Gastrocnemius medialis (tissue), 4 donors: ENCODE data around the gene MISP. TPM values are rescaled to one million over a fixed set of nuclear protein-coding genes. Genes with fewer than 3 reads are reported as not detected.

Experiments used
- ATAC-seq, 2 donors: fragments of 150-250 bp; one replicate each; pipeline ENCODE4 v1.9.1; 2016
- DNase-seq, 2 donors: peaks; one replicate each; pipeline ENCODE4 v3.0.0-alpha.2; 2019
- H3K27ac ChIP-seq, 4 donors: fragments of 200-600 bp; sonication (generic); 1 replicate in 1 of 4; 2 replicates in 3 of 4; pipeline ENCODE4 v1.5.1; 2016 to 2018; ENCODE audit warnings: mild to moderate bottlenecking in 2 of 4, moderate library complexity in 1 of 4
- H3K27me3 ChIP-seq, 3 donors: fragments of 200-600 bp; sonication (generic) in 2 of 3; 1 replicate in 1 of 3; 2 replicates in 2 of 3; pipeline versions ENCODE4 v1.5.1 to v1.6.0; 2016 to 2019; ENCODE audit warnings: mild to moderate bottlenecking in 1 of 3, moderate library complexity in 1 of 3
- H3K36me3 ChIP-seq, 2 donors: fragments of 200-600 bp; sonication (generic) in 1 of 2; one replicate each; pipeline ENCODE4 v1.5.1; 2017 to 2018
- H3K4me1 ChIP-seq, 2 donors: fragments of 200-600 bp; sonication (generic) in 1 of 2; one replicate each; pipeline ENCODE4 v1.5.1; 2016 to 2017; ENCODE audit warnings: mild to moderate bottlenecking in 2 of 2
- H3K4me3 ChIP-seq, 4 donors: fragments of 200-600 bp; sonication (generic) in 3 of 4; 1 replicate in 1 of 4; 2 replicates in 3 of 4; pipeline ENCODE4 v1.5.1; 2016 to 2019; ENCODE audit warnings: mild to moderate bottlenecking in 2 of 4
- H3K9me3 ChIP-seq, 3 donors: fragments of 200-600 bp; sonication (generic) in 2 of 3; 1 replicate in 1 of 3; 2 replicates in 2 of 3; pipeline ENCODE4 v1.5.1; 2016 to 2019
- CTCF ChIP-seq, 5 experiments: fragments of 450-650 bp in 3 of 5; fragments of 200-600 bp in 2 of 5; sonication (generic) in 2 of 5; IDR thresholded peaks in 4 of 5; conservative IDR thresholded peaks in 1 of 5; 1 replicate in 4 of 5; 2 replicates in 1 of 5; pipeline ENCODE4 v1.5.1; 2016 to 2019; ENCODE audit warnings: antibody characterized with exemption in 5 of 5, mild to moderate bottlenecking in 3 of 5, moderate library complexity in 3 of 5
- POLR2A ChIP-seq, 2 donors: fragments of 450-650 bp; IDR thresholded peaks; one replicate each; pipeline ENCODE4 v1.6.1; 2017; ENCODE audit warnings: antibody characterized with exemption in 2 of 2, mild to moderate bottlenecking in 2 of 2, moderate library complexity in 2 of 2
- in situ Hi-C, 4 donors: fragments of 200-750 bp; cut with MboI; loops; one replicate each; pipeline versions ENCODE4 v1.15.0 to v1.8.0; 2017; ENCODE audit warnings: low sequenced_read_pairs in 4 of 4
- intact Hi-C: fragments of 100-400 bp; cut with DNase I; formaldehyde crosslinking; loops from one replicate; pipeline ENCODE4 v1.15.1; 2023; ENCODE audit warnings: low total_unique reads
- total RNA-seq, 4 donors: library from RNA; depleted of rRNA; stranded (reverse); fragments of >200 nt; gene quantifications; one replicate each; pipeline versions ENCODE4 v1.1.0 to v1.2.3, GENCODE V29; 2016

MISP gene
- total RNA-seq, 4 donors from 2014 or later: 1.2 TPM; not detected in 3

DNA sequence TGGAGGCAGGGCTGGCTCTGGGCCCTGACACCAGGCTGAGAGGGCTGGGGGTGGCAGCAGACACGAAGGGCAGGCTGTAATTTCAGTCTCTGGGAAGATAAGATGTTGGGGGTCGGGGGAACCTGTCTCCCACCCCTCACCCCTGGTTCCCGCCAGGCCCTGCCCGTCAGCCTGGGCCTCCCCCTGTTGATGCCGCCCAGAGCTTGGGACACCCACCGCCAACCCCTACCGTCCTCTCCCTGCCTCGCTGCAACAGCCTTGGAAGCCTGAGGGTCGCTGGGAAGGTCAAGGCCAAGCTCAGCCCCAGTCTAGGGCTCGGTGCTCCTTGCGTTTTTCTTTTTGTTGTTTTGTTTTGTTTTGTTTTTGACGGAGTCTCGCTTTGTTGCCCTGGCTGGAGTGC, 27.7 kb upstream of the MISP start:
- Histone ChIP-seq H3K36me3 (no peaks in the 10 kb centered on the region), H3K4me3 (no peak overlapping the region), H3K27ac (peak overlapping the region in 3 of 4 donors; percentile 18 to 58 (median 48)), H3K9me3 (no peaks in the 10 kb centered on the region), H3K4me1 (no peaks in the 10 kb centered on the region), H3K27me3 (peaks cover 6 to 15% (median 15%) of the 10 kb centered on the region in 3 donors)
- in situ Hi-C loops: no loop called here
- ATAC-seq (no peak), DNase-seq (no peak)
- TF ChIP-seq CTCF (IDR thresholded peaks at IDR 0.05 in 4 of 5, conservative IDR thresholded peaks at IDR 0.05 in 1 of 5) (no peak), POLR2A (IDR thresholded peaks at IDR 0.05) (no peak)
- intact Hi-C loops: no loop called here

- no peak for ATAC-seq
- DNase-seq: no peak
- H3K27me3 ChIP-seq: peaks cover 3 to 15% (median 10%) of the 10 kb centered on the region in 3 donors
- in situ Hi-C loops (no loop called here), intact Hi-C loops (no loop called here)
- no peaks in the 10 kb centered on the region for H3K4me1 ChIP-seq
- no peaks in the 10 kb centered on the region for H3K36me3 ChIP-seq
- peak overlapping the region in 1 of 4 donors; percentile 58 for H3K27ac ChIP-seq
- no peak overlapping the region for H3K4me3 ChIP-seq
- H3K9me3 ChIP-seq: no peaks in the 10 kb centered on the region
- TF ChIP-seq CTCF (IDR thresholded peaks at IDR 0.05 in 4 of 5, conservative IDR thresholded peaks at IDR 0.05 in 1 of 5): no peak
- TF ChIP-seq POLR2A (IDR thresholded peaks at IDR 0.05): no peak
Measured at GRCh38 chr19:723714-724113, 27.2 kb upstream of the MISP start.

- H3K36me3 ChIP-seq: no peaks in the 10 kb centered on the region
- H3K4me1 ChIP-seq: no peaks in the 10 kb centered on the region
- no peak overlapping the region for H3K4me3 ChIP-seq
- DNase-seq (no peak), ATAC-seq (no peak)
- in situ Hi-C loops (no loop called here), intact Hi-C loops (no loop called here)
- no peak for TF ChIP-seq CTCF (IDR thresholded peaks at IDR 0.05 in 4 of 5, conservative IDR thresholded peaks at IDR 0.05 in 1 of 5)
- no peak for TF ChIP-seq POLR2A (IDR thresholded peaks at IDR 0.05)
- peaks cover 0 to 5% (median 0%) of the 10 kb centered on the region in 3 donors for H3K27me3 ChIP-seq
- peak overlapping the region in 2 of 4 donors; percentile 3 to 81 for H3K27ac ChIP-seq
- H3K9me3 ChIP-seq: no peaks in the 10 kb centered on the region
Measured at GRCh38 chr19:725461-726089, 25.3 kb upstream of the MISP start.

GRCh38 chr19:726993-727956, 23.6 kb upstream of the MISP start:
- Histone ChIP-seq H3K4me1 (no peaks in the 10 kb centered on the region), H3K27ac (peak overlapping the region; percentile 74 to 81 (median 81)), H3K27me3 (no peaks in the 10 kb centered on the region), H3K9me3 (no peaks in the 10 kb centered on the region), H3K4me3 (no peak overlapping the region), H3K36me3 (no peaks in the 10 kb centered on the region)
- DNase-seq: no peak
- peak; percentile 5 to 19 for ATAC-seq
- intact Hi-C loops: no loop called here
- TF ChIP-seq CTCF (IDR thresholded peaks at IDR 0.05 in 4 of 5, conservative IDR thresholded peaks at IDR 0.05 in 1 of 5) (no peak), POLR2A (IDR thresholded peaks at IDR 0.05) (no peak)
- in situ Hi-C loops: no loop called here
